Lower lobe of right lung (tissue), 2 donors: ENCODE measurements around the gene CDH22. TPM values are rescaled to one million over a fixed set of nuclear protein-coding genes. Genes with fewer than 3 reads are reported as not detected.

Experiments used
- ATAC-seq, 2 donors: fragments of 200-7000 bp; cut with Tn5 transposase; one replicate each; pipeline ENCODE4 v1.9.1; 2020 to 2022; ENCODE audit warnings: mild to moderate bottlenecking in 2 of 2, moderate library complexity in 2 of 2
- DNase-seq: peaks from one replicate; pipeline ENCODE4 v3.0.0-alpha.2; 2020
- H3K27ac ChIP-seq: fragments of 200-600 bp; one replicate; pipeline ENCODE4 v1.8.0; 2022
- H3K27me3 ChIP-seq: fragments of 200-600 bp; one replicate; pipeline ENCODE4 v1.8.0; 2022; ENCODE audit warnings: low read depth
- H3K36me3 ChIP-seq: fragments of 200-600 bp; one replicate; pipeline ENCODE4 v1.8.0; 2022; ENCODE audit warnings: mild to moderate bottlenecking
- H3K4me1 ChIP-seq: fragments of 200-600 bp; one replicate; pipeline ENCODE4 v1.8.0; 2022
- H3K4me3 ChIP-seq: fragments of 200-600 bp; one replicate; pipeline ENCODE4 v1.8.0; 2022; ENCODE audit warnings: mild to moderate bottlenecking
- H3K9me3 ChIP-seq: fragments of 200-600 bp; one replicate; pipeline ENCODE4 v1.8.0; 2022
- intact Hi-C: fragments of 100-400 bp; cut with DNase I; formaldehyde crosslinking; loops from one replicate; pipeline ENCODE4 v1.11.0; 2022
- total RNA-seq: library from RNA; stranded (reverse); fragmentation: NEBNext Ultra II Directional; extraction: Animal tissue kit (Norgen Biotek cat#: 25700); gene quantifications from one replicate; pipeline ENCODE4 v1.2.1, GENCODE V29; 2021
- TF ChIP-seq, protein P1 (sequence below): fragments of 200-600 bp; IDR thresholded peaks from one replicate; pipeline ENCODE4 v1.8.0; 2022; ENCODE audit warnings: antibody characterized with exemption, mild to moderate bottlenecking
- donor health status: DM: no; HTN: yes; CAD: no; lungs with severe emphysema.

CDH22 gene
- total RNA-seq, 1 donor from 2014 or later: 0.35 TPM

GRCh38 chr20:46354920-46355654 lies 46.8 kb upstream of the CDH22 start:
- no peaks in the 10 kb centered on the region for H3K9me3 ChIP-seq
- H3K27me3 ChIP-seq: no peaks in the 10 kb centered on the region
- TF ChIP-seq, protein P1, sequence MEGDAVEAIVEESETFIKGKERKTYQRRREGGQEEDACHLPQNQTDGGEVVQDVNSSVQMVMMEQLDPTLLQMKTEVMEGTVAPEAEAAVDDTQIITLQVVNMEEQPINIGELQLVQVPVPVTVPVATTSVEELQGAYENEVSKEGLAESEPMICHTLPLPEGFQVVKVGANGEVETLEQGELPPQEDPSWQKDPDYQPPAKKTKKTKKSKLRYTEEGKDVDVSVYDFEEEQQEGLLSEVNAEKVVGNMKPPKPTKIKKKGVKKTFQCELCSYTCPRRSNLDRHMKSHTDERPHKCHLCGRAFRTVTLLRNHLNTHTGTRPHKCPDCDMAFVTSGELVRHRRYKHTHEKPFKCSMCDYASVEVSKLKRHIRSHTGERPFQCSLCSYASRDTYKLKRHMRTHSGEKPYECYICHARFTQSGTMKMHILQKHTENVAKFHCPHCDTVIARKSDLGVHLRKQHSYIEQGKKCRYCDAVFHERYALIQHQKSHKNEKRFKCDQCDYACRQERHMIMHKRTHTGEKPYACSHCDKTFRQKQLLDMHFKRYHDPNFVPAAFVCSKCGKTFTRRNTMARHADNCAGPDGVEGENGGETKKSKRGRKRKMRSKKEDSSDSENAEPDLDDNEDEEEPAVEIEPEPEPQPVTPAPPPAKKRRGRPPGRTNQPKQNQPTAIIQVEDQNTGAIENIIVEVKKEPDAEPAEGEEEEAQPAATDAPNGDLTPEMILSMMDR: no peak
- H3K4me3 ChIP-seq: no peak overlapping the region
- intact Hi-C loops: no loop called here
- peaks cover 21% of the 10 kb centered on the region for H3K4me1 ChIP-seq
- DNase-seq: no peak
- ATAC-seq: no peak
- H3K36me3 ChIP-seq: peaks cover 58% of the 10 kb centered on the region
- no peak overlapping the region for H3K27ac ChIP-seq

DNA sequence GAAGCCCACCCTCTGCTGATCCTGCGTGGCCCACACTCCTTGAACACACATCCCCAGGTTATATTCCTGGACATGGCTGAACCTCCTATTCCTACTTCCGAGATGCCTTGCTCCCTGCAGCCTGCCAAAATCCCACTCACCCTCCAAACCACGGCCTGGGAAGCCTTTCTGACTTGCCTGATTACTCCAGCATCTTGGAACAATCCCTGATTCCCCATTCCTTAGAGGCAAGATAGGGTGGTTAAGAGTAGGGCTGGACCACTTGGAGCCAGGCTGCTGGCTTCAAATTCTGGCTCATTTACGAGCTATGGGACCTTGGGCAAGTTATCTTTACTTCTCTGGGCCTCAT lies 45.9 kb upstream of the CDH22 start:
- H3K9me3 ChIP-seq: no peaks in the 10 kb centered on the region
- no peak overlapping the region for H3K4me3 ChIP-seq
- peaks cover 21% of the 10 kb centered on the region for H3K4me1 ChIP-seq
- no peak overlapping the region for H3K27ac ChIP-seq
- peak; percentile 9 for DNase-seq
- intact Hi-C loops: no loop called here
- no peak for ATAC-seq
- TF ChIP-seq, protein P1: no peak
- H3K27me3 ChIP-seq: no peaks in the 10 kb centered on the region
- peaks cover 52% of the 10 kb centered on the region for H3K36me3 ChIP-seq

- TF ChIP-seq, protein P1: no peak
- DNase-seq: peak; percentile 18
- ATAC-seq: no peak
- H3K9me3 ChIP-seq: no peaks in the 10 kb centered on the region
- intact Hi-C loops: no loop called here
- no peak overlapping the region for H3K4me3 ChIP-seq
- no peaks in the 10 kb centered on the region for H3K27me3 ChIP-seq
- peaks cover 48% of the 10 kb centered on the region for H3K36me3 ChIP-seq
- no peak overlapping the region for H3K27ac ChIP-seq
- peaks cover 21% of the 10 kb centered on the region for H3K4me1 ChIP-seq
Observed at GRCh38 chr20:46353500-46354206, 45.4 kb upstream of the CDH22 start.

DNA sequence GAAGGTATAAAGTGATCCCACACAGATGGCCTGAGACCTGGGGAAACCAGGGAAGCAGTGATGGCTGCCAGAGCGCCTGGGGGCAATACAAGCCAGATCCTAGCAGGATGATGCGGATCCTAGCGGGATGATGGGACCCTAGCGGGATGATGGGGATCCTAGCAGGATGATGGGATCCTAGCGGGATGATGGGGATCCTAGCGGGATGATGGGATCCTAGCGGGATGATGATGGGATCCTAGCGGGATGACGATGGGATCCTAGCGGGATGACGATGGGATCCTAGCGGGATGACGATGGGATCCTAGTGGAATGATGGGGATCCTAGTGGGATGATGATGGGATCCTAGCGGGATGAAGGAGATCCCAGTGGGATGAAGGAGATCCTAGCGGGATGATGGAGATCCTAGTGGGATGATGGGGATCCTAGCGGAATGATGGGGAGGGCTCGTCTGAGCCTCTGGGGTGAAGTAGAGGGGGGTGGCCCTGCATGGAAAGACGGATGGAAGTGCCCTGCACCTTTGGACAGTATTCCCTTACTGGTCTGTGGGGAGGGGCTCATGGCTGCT lies 44.2 kb upstream of the CDH22 start:
- Histone ChIP-seq H3K4me3 (no peak overlapping the region), H3K36me3 (peaks cover 46% of the 10 kb centered on the region), H3K9me3 (no peaks in the 10 kb centered on the region), H3K4me1 (peaks cover 16% of the 10 kb centered on the region), H3K27me3 (no peaks in the 10 kb centered on the region), H3K27ac (no peak overlapping the region)
- TF ChIP-seq, protein P1: no peak
- intact Hi-C loops: no loop called here
- ATAC-seq: no peak
- DNase-seq: no peak

- Histone ChIP-seq H3K4me1 (peaks cover 7% of the 10 kb centered on the region), H3K9me3 (no peaks in the 10 kb centered on the region), H3K27ac (no peak overlapping the region), H3K27me3 (no peaks in the 10 kb centered on the region), H3K36me3 (peaks cover 48% of the 10 kb centered on the region), H3K4me3 (no peak overlapping the region)
- DNase-seq (no peak), ATAC-seq (no peak)
- intact Hi-C loops: no loop called here
- TF ChIP-seq, protein P1: no peak
Observed at GRCh38 chr20:46351357-46352058, 43.2 kb upstream of the CDH22 start.
